SU-DHL-6 (cell line): ENCODE data around the gene TANGO2.

Experiments
- H2AFZ ChIP-seq: fragments of 200-600 bp; sonication (generic); 2 replicates; pipeline ENCODE4 v1.6.1; 2014; ENCODE audit warnings: low read depth, mild to moderate bottlenecking, moderate library complexity, mixed read lengths, antibody characterized with exemption, low read length; ENCODE audit not compliant: severe bottlenecking
- H3F3A ChIP-seq: fragments of 200-600 bp; shearing (Covaris generic); 2 replicates; pipeline ENCODE4 v1.6.0; 2016; ENCODE audit warnings: antibody characterized with exemption, mild to moderate bottlenecking; ENCODE audit not compliant: insufficient read depth
- H3K27ac ChIP-seq: fragments of 200-600 bp; sonication (generic); 2 replicates; pipeline ENCODE4 v1.5.1; 2016; ENCODE audit warnings: low read depth, mild to moderate bottlenecking, low read length, moderate library complexity, mixed read lengths
- H3K27me3 ChIP-seq: fragments of 200-600 bp; sonication (generic), shearing (Covaris generic); 2 replicates; pipeline ENCODE4 v1.6.0; 2014; ENCODE audit warnings: mild to moderate bottlenecking, low read length
- H3K36me3 ChIP-seq: fragments of 200-600 bp; sonication (generic); 2 replicates; pipeline ENCODE4 v1.6.1; 2014; ENCODE audit warnings: mild to moderate bottlenecking, low read length, mixed read lengths
- H3K4me2 ChIP-seq: fragments of 300-600, 200-600 bp; shearing (Covaris generic), sonication (generic); 2 replicates; pipeline ENCODE4 v1.6.0; 2014; ENCODE audit warnings: low read length, low read depth, mild to moderate bottlenecking; ENCODE audit not compliant: poor library complexity, severe bottlenecking
- H3K4me3 ChIP-seq: fragments of 200-600 bp; sonication (generic); 2 replicates; pipeline ENCODE4 v1.5.1; 2014; ENCODE audit warnings: antibody characterized with exemption, low read length, mild to moderate bottlenecking, mixed read lengths; ENCODE audit not compliant: insufficient read depth, poor library complexity, severe bottlenecking
- H3K79me2 ChIP-seq: fragments of 200-600 bp; sonication (generic); 2 replicates; pipeline ENCODE4 v1.6.1; 2014; ENCODE audit warnings: mild to moderate bottlenecking, low read length, moderate library complexity; ENCODE audit not compliant: insufficient read depth
- H3K9ac ChIP-seq: fragments of 200-600 bp; sonication (generic); 2 replicates; pipeline ENCODE4 v1.7.0; 2014; ENCODE audit warnings: mild to moderate bottlenecking, low read length
- H3K9me2 ChIP-seq: fragments of 200-600 bp; sonication (generic); replicated peaks from 2 replicates; pipeline ENCODE4 v1.6.1; 2014; ENCODE audit warnings: low read length; ENCODE audit not compliant: insufficient read depth
- H3K9me3 ChIP-seq: fragments of 200-600 bp; sonication (generic); 2 replicates; pipeline ENCODE4 v1.6.1; 2014; ENCODE audit warnings: low read length, mixed read lengths; ENCODE audit not compliant: insufficient read depth
- H4K20me1 ChIP-seq: fragments of 200-600 bp; sonication (generic); 2 replicates; pipeline ENCODE4 v1.6.1; 2014; ENCODE audit warnings: low read depth, mild to moderate bottlenecking, antibody characterized with exemption, low read length, moderate library complexity, mixed read lengths
- EZH2phosphoT487 ChIP-seq: fragments of 200-600 bp; sonication (generic), shearing (Covaris generic); conservative IDR thresholded peaks from 2 replicates; pipeline ENCODE4 v1.6.1; 2018; ENCODE audit warnings: mild to moderate bottlenecking, antibody characterized with exemption, low read length, moderate library complexity, mixed read lengths
- TF ChIP-seq, protein P1 (sequence below): fragments of 200-600 bp; sonication (generic); IDR thresholded peaks from one replicate; pipeline ENCODE4 v1.5.1; 2017; ENCODE audit warnings: antibody characterized with exemption, mild to moderate bottlenecking, low read length, moderate library complexity; ENCODE audit not compliant: insufficient read depth, poor library complexity, severe bottlenecking

The TANGO2 gene

DNA sequence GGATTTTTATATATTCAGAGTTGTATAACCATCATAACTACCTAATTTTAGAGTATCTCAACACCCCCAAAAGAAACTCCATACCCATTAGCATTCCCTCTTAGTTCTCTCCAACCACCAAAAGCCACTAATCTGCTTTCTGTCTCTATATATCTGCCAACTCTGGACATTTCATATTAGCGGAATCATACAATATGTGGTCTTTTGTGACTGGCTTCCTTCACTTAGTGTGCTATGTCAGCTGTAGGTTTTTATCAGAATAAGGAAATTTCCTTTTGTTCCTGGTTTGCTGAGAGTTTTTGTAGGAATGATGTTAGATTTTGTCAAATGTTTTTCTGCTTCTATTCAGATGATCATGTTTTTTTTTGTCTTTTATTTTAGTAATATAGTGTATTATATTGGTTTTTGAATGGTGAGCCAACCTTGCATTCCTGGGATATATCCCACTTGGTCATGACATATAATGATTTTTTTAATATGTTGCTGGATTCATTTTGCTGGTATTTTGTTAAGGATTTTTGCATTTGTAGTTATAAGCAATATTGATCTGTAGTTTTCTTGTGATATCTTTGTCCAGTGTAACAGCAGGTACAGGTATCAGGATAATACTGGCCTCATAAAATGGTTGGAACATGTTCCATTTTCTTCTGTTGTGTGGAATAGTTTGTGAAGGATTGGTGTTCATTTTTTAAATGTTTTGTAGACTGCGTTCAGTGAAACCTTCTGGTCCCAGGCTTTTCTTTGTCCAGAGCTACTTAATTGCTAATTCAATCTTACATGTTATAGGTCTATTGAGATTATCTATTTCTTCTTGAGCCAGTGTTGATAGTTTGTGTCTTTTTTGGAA is 75.9 kb downstream of the TANGO2 start:
- Histone ChIP-seq H3K36me3 (peaks cover 2% of the 10 kb centered on the region; the same call in 1 of the 2 replicates), H3K4me2 (no peak overlapping the region), H3K27ac (no peak overlapping the region), H3K9ac (no peak overlapping the region), H3K27me3 (no peaks in the 10 kb centered on the region), H4K20me1 (no peaks in the 10 kb centered on the region), H2AFZ (no peak overlapping the region), H3K9me2 (no peaks in the 10 kb centered on the region), H3K79me2 (no peaks in the 10 kb centered on the region), H3K9me3 (no peaks in the 10 kb centered on the region), H3K4me3 (no peak overlapping the region), H3F3A (no peaks in the 10 kb centered on the region)
- no peak for TF ChIP-seq EZH2phosphoT487
- TF ChIP-seq, protein P1, sequence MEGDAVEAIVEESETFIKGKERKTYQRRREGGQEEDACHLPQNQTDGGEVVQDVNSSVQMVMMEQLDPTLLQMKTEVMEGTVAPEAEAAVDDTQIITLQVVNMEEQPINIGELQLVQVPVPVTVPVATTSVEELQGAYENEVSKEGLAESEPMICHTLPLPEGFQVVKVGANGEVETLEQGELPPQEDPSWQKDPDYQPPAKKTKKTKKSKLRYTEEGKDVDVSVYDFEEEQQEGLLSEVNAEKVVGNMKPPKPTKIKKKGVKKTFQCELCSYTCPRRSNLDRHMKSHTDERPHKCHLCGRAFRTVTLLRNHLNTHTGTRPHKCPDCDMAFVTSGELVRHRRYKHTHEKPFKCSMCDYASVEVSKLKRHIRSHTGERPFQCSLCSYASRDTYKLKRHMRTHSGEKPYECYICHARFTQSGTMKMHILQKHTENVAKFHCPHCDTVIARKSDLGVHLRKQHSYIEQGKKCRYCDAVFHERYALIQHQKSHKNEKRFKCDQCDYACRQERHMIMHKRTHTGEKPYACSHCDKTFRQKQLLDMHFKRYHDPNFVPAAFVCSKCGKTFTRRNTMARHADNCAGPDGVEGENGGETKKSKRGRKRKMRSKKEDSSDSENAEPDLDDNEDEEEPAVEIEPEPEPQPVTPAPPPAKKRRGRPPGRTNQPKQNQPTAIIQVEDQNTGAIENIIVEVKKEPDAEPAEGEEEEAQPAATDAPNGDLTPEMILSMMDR, result no peak

DNA sequence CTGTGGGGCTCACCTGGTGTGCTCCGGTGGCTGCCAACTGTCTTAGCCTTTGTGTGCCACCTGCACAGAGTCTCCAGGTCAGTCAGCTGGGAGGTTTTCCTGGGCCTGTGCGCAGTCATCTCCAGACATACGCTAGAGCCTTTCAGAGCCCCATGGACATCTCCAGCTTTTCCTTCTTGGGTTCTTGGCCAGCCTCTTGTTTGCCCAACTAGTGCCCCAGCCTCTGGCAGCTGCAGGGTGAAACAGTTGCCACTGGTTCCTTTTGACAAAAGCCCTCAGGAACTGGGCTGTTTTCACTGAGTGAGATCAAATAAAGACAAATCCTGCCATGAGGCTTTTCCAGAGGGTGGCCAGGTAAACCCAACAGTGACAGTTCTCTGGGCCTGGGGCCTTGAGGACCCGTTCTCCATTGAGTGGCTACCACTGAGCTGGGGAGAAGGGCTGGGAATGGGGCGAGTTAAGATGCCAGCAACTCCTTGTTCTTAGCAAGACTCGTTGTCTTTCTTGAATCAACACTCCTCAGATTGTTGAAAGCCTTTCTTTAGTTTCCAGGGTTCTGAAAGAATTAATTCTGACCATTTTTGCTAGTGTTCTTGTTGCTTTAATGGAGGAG is 78.3 kb downstream of the TANGO2 start:
- Histone ChIP-seq H3F3A (no peaks in the 10 kb centered on the region), H3K79me2 (no peaks in the 10 kb centered on the region), H3K4me2 (no peak overlapping the region), H3K27ac (no peak overlapping the region), H2AFZ (no peak overlapping the region), H3K27me3 (no peaks in the 10 kb centered on the region), H4K20me1 (no peaks in the 10 kb centered on the region), H3K36me3 (peaks cover 2% of the 10 kb centered on the region; the same call in 1 of the 2 replicates), H3K9me2 (no peaks in the 10 kb centered on the region), H3K9me3 (no peaks in the 10 kb centered on the region), H3K4me3 (no peak overlapping the region), H3K9ac (no peak overlapping the region)
- TF ChIP-seq, protein P1, result no peak

DNA sequence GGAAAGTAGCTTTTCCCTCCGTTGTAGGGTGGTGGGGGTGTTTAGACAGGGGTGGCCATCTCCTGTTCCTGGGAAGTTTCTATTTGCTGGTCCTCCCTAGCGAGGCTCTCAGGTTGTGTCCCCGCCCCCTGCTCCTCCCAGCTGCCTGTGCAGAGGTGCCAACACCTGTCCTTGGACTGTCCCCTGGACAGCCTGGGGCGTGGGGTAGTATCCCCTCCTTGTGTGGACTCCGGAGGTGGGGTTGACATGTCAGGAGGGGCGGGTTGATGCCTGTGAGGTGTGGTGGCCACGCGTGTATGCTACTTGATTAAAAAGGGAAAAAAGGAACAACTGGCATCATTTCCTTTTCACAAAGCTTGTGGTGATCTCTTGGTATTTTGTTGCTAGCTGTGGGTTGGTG is 80.7 kb downstream of the TANGO2 start:
- no peak overlapping the region for H3K27ac ChIP-seq
- no peaks in the 10 kb centered on the region for H3K9me3 ChIP-seq
- H3K4me2 ChIP-seq, result no peak overlapping the region
- H4K20me1 ChIP-seq, result no peaks in the 10 kb centered on the region
- H3F3A ChIP-seq, result no peaks in the 10 kb centered on the region
- no peaks in the 10 kb centered on the region for H3K36me3 ChIP-seq
- H3K79me2 ChIP-seq, result no peaks in the 10 kb centered on the region
- no peak overlapping the region for H2AFZ ChIP-seq
- TF ChIP-seq EZH2phosphoT487, result no peak
- no peaks in the 10 kb centered on the region for H3K9me2 ChIP-seq
- no peak overlapping the region for H3K4me3 ChIP-seq
- H3K27me3 ChIP-seq, result no peaks in the 10 kb centered on the region
- no peak overlapping the region for H3K9ac ChIP-seq

DNA sequence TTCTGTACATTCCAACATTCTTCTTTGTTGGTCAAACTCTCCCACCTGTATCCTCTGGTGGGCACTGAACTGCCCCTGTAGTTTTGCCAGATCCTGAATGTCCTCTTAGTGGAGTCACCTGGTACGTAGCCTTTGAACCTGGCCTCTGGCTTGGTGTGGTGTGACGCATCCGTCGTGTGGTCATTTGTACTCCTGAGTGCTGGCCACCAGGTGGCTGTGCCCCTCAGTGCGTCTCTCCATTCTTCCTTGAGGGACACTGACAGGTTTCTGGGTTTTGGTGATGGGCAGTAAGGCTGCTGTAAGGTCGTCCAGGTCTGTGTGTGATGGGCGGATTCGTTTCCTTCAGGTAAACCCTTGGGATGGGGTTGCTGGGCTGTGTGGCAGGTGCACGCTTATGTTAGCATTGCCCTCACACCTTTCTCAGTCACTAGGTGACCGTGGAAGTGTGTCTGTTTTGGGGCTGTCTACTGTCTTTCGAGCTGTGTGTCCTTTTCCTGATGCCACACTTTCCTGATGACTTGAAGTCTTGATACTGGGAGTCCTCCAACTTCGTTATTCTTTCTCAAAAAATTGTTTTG is 81.4 kb downstream of the TANGO2 start:
- Histone ChIP-seq H3F3A (no peaks in the 10 kb centered on the region), H3K36me3 (no peaks in the 10 kb centered on the region), H3K79me2 (no peaks in the 10 kb centered on the region), H4K20me1 (no peaks in the 10 kb centered on the region), H3K27ac (no peak overlapping the region), H3K4me2 (no peak overlapping the region), H3K9ac (no peak overlapping the region), H3K27me3 (no peaks in the 10 kb centered on the region), H2AFZ (no peak overlapping the region), H3K9me3 (no peaks in the 10 kb centered on the region), H3K4me3 (no peak overlapping the region), H3K9me2 (no peaks in the 10 kb centered on the region)
- TF ChIP-seq EZH2phosphoT487, result no peak
- TF ChIP-seq, protein P1, result no peak
